Adipose tissue (tissue), 3 donors: ENCODE results near the gene MED10. TPM values are rescaled to one million over a fixed set of nuclear protein-coding genes. Genes with fewer than 3 reads are reported as not detected.
A peak's percentile ranks its signal among the peaks of the same experiment; 100 is the strongest.

Experiments used
- H3K27ac ChIP-seq: one replicate; pipeline ENCODE4 v1.5.1; 2013; ENCODE audit warnings: low read depth, low read length
- WGBS, 3 donors: extraction: QIAGEN DNeasy Blood & Tissue Kit; methylation state at CpG; one replicate each; pipeline ENCODE4 v1.1.7; 2013; 5-methylcytosine and 5-hydroxymethylcytosine counted together
- polyA plus RNA-seq, 3 donors: library from polyadenylated mRNA; stranded (reverse); fragments of 200-250 nt; gene quantifications; one replicate each; pipeline ENCODE4 v1.2.3, GENCODE V29; 2013
- donor health status: healthy with polysubstance abuse.
- donor health status: Bipolar disorder and iron deficiency.
- donor health status: healthy.

The MED10 gene
- polyA plus RNA-seq: 10 to 100 TPM; 26.8 to 37.3 (median 35.5) TPM

DNA sequence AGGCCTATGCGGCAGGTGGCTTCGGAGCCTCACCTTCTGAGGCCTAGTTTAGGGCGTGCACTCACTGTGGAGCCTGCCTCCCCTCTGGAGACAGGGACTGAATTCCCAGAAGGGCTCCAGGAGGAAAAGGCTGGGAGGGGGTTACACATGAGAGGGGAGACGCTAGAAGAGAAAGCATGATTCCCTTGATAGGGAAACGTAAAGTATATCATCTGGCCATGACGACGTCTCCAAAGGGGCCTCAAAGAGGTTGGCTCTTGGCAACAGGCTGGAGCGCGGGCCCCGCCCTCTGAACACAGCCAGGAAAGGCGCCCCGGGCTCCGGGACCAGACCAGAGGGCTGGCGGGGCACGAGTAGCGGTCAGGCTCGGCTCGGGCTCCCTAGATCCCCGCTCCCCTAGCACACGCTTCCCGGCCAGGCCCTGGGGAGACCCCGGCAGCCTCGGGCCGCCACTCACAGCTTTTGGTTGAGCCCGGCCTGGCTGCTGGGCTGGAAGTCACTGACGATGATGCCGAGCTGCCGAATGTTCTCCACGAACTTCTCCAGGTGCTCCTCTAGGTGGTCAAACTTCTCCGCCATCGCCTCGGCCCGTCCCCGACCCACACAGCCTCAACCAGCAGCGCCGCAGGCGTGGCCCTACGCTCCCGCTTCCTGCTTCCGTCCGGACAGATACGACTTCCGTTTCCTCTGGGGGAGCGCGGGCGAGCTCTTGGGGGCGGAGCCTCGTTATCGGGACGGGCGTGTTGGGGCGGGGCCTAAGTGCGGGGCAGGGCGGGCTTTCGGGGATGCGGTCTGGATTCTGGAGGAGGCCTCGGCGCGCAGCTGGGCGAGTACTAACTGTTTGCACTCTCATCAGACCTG lies at the start of gene MED10:
Gene MED10, minus strand, starts transcription at position 643 of the 861 bp plus-strand sequence. Its CDS starts 64 bp downstream, at position 579.
- peak within 1 kb of the TSS; percentile 45 for H3K27ac ChIP-seq
- 1% methylated on average over 57 to 60 of the region's 60 CpGs for WGBS, 3 donors

- 68 to 83% (median 76%) methylated on average over 4 of the region's 4 CpGs for WGBS, 3 donors
Measured at GRCh38 chr5:6427694-6428093, 49.3 kb upstream of the MED10 start.

GRCh38 chr5:6424700-6425099 lies 46.4 kb upstream of the MED10 start:
- H3K27ac ChIP-seq: no peak overlapping the region

More at GRCh38 chr5:6427694-6428093, 49.3 kb upstream of the MED10 start:
- H3K27ac ChIP-seq: no peak overlapping the region

DNA sequence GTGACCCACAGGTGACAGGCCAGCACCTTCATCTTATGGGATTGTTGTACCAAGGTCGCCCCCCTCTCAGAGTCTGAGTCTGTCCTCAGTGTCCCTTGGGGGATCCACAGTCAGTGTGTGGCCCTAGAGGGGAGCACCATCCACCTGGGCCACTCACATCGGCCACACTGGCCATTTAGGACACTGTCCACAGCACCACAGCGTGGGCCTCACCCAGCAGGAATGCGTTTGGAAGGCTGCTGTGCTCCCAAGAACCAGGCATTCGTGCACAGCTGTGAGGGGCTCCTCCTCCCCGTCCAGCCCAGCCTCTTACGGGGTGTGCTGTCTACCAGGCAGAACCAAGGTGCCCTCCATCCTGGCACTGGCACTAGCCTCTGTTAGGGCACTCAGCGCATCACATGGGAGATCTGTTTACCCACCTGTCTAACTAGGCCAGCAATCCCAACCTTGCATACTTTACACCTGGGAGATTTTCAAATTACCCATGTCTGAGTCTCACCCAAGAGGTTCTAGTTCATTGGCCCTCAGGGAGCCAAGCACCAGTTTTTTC lies 45.8 kb upstream of the MED10 start:
- 72 to 87% (median 82%) methylated on average over 8 of the region's 8 CpGs for WGBS, 3 donors
- no peak overlapping the region for H3K27ac ChIP-seq

DNA sequence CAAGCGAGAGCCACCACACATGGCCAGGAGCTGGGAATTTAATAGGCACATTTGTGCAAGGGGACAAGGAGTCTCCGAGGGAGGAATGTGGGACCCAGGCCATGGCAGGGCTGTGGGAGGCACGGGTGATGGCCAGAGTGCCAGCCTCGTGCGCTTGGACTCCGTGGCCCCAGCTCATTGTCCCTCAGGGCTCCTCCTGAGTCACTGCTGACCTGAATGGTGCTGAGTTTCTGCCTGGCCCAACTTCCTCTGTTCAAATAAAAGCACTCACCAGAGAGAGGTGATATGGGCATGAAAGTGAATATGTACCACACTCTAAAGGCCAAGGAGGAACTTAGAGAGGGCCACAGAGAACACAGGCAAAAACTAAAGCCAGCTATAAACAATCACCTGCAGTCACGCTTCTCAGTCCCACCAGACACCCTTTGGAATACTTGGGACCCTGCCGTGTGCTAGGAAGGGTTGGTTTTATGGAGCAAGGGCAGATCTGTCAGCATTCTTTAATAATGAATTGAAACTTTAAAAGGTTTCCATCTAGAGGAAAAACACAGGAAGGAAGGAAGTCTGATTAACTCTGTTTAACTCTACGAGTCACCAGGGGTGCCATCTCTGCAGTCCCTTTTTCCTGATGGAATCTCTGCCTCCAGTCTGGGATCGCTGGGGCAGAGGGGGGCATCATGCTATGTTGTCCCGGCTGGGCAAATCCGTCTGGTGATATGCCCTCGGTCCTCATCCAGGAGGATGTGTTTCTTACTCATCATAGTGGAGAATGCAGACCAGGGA lies 45.2 kb upstream of the MED10 start:
- WGBS, 3 donors: 68 to 74% (median 70%) methylated on average over 13 of the region's 13 CpGs
- no peak overlapping the region for H3K27ac ChIP-seq

DNA sequence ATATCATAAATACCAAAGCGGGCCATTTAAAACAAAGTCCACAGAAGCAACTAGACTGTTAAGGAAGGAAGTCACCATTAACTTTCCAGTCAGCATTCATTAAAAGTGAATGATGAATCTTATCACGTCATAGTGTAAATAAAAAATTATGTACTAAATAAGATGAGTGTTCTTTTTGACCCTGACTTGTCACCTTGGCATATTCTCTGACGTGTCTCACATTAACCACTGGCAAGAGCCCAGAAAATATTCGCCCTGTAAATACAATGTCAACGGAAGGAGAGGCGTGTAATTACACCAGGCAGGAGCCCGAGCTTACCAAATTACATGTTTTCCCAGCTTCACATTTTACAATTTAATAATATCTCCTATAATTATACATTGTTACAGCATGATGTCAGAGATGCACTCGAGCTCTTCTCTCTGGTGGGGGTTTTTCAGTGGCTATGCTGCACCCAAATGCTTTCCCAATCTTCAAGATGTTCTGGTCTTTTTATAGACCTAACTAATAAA lies 41.0 kb upstream of the MED10 start:
- H3K27ac ChIP-seq: no peak overlapping the region
- 12 to 46% (median 41%) methylated on average over 8 of the region's 8 CpGs for WGBS, 3 donors

- H3K27ac ChIP-seq: no peak overlapping the region
- 57 to 78% (median 69%) methylated on average over 3 of the region's 3 CpGs for WGBS, 3 donors
Measured at GRCh38 chr5:6418679-6419276, 40.4 kb upstream of the MED10 start.

GRCh38 chr5:6417657-6418056 lies 39.3 kb upstream of the MED10 start:
- 87 to 96% (median 95%) methylated on average over 10 of the region's 10 CpGs for WGBS, 3 donors

GRCh38 chr5:6412811-6413210 lies 34.5 kb upstream of the MED10 start:
- WGBS, 3 donors: 50 to 67% (median 57%) methylated on average over 4 of the region's 4 CpGs
- H3K27ac ChIP-seq: no peak overlapping the region

More at GRCh38 chr5:6417657-6418056, 39.3 kb upstream of the MED10 start:
- H3K27ac ChIP-seq: no peak overlapping the region

DNA sequence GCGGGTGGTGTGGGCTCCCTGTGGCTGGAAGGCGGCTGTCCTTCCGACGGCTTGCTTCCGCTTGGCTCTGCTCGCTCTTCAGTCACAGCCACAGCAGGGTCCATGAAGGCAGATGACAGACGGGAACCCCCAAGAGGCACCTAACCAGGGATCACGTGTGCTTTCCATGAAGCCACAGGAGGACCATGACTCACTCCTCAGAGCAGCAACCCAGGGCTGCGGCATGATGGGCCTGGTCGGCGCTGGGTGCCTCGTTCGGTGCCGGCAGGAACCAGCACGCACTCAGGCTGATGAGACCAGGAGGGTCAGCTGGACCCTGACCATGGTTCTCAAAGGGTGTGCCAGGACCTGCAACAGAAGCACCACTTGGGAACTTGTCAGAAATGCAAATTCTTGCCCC lies 32.8 kb upstream of the MED10 start:
- 83 to 92% (median 91%) methylated on average over 14 to 15 of the region's 15 CpGs for WGBS, 3 donors
- H3K27ac ChIP-seq: no peak overlapping the region

- no peak overlapping the region for H3K27ac ChIP-seq
- 83 to 86% (median 84%) methylated on average over 9 of the region's 9 CpGs for WGBS, 3 donors
Measured at GRCh38 chr5:6410421-6410820, 32.1 kb upstream of the MED10 start.

- 62 to 82% (median 78%) methylated on average over 8 of the region's 8 CpGs for WGBS, 3 donors
- no peak overlapping the region for H3K27ac ChIP-seq
Measured at GRCh38 chr5:6408627-6409446, 30.5 kb upstream of the MED10 start.

DNA sequence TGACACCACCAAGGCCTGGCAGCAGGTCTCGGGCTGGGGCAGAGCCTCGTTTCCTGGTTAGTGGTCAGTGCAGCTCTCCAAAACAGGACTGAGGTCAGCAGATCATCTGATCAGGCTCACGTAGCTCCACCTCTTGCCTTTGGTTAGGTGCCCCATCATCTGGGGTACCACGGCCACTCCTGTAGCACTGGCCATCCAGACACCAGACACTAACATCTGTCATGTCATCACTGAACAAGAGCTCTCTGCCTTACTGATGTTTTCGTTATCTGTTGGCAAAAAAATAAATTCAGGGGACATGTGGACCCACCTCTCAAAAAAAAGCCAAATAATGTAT lies 29.9 kb upstream of the MED10 start:
- 67 to 73% (median 69%) methylated on average over 5 of the region's 5 CpGs for WGBS, 3 donors
- H3K27ac ChIP-seq: no peak overlapping the region

GRCh38 chr5:6407558-6408259 lies 29.4 kb upstream of the MED10 start:
- 68 to 72% (median 68%) methylated on average over 6 of the region's 6 CpGs for WGBS, 3 donors
- no peak overlapping the region for H3K27ac ChIP-seq

DNA sequence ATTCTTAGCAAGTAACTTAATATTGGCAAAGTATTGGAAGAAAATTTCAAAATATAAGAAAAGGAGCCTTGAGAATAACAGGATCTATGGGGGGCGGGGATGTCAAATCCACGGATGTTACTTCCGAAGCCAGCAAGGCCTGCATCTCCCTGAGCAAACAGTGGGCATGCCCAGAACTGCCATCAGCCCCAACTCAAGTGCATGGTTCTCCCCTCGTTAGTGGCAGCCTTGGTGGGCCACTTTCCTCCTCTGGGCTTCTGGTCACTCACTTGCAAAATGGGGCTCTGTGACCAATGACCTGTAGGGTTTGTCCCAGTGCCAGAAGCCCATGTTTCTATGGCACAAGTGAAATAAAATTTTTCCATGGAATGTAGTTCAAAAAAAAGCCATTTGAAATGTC lies 27.2 kb upstream of the MED10 start:
- H3K27ac ChIP-seq: no peak overlapping the region
- 76 to 89% (median 85%) methylated on average over 4 of the region's 4 CpGs for WGBS, 3 donors

DNA sequence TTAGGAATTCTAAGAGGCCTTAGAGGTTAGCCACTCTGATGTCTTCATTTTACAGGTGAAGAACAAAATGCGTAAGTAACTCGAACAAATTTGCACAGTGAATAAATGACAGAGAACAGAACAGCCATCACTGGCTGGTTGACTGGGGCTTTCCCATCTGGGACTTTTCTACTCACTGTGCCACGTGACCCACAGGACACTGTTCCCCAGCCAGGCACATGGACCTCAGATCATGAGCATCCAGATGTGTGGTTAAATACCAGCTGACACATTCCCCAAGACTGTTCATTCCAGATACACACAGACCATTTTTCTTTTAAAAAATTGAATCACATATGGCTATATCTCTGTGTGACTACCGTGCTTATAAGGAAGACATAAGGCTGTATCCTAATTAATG lies 25.8 kb upstream of the MED10 start:
- H3K27ac ChIP-seq: no peak overlapping the region
- WGBS, 3 donors: 79 to 85% (median 85%) methylated on average over 4 of the region's 4 CpGs

- no peak overlapping the region for H3K27ac ChIP-seq
Measured at GRCh38 chr5:6403416-6403815, 25.1 kb upstream of the MED10 start.

More at GRCh38 chr5:6403416-6403815, 25.1 kb upstream of the MED10 start:
- 78 to 82% (median 80%) methylated on average over 4 of the region's 4 CpGs for WGBS, 3 donors
